Placental epithelial cell (primary cell): Measurements from ENCODE around the gene WDR3. TPM values are rescaled to one million over a fixed set of nuclear protein-coding genes. Genes with fewer than 3 reads are reported as not detected.

Experiments used
- total RNA-seq: library from RNA; depleted of rRNA; stranded (reverse); fragments of >200 nt; gene quantifications from 2 replicates; pipeline ENCODE4 v1.2.3, GENCODE V29; 2012

Gene WDR3
- 4.7 and 12.7 TPM in 2 replicates for total RNA-seq

DNA sequence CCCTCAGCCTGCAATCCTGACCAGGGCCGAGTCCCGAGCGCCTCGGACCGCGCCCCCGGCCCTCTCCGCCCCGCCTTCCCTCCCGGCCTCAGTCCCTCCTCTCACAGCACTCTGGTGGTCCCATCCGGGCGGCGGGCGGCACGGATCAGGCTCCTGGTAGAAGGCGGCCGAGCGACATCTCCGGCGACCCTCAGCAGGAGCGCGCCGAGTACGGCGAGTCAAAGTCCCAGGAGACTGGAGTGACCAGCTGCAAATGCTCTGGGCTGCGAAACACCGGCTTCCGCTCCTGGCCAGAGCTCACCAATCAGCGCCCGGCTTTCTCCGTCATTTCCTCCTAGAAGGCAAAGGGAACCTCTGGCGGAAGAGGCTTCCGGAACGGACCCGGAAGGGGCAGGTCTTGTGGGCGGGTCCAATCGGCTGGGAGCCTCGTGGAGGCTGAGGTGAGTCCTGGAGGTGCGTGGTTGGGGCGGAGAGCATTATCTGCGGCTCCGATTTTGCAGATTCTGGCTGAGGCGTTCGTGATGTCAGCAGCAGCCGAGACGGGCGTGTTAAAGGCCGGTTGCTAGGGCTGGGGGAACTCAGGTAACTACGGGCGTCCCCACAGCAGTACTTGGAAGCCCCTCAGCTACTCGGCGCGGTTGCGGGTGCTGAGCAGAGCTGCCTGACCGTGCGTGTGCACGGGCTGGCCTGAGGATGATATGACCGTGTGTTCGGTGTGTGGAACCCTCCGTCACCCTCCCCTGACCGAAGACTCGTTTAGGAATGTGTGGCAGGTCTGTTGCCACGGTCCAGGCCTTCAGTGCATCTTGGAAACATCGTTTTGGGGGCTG, at the start of gene WDR3, which contains the start of gene GDAP2:
WDR3 (plus strand) TSS at position 397 of the 830 bp plus-strand sequence. CDS start 3,581 bp downstream, outside the sequence.
GDAP2 (minus strand) TSS at position 279 of the 830 bp plus-strand sequence. CDS start 9,264 bp downstream, outside the sequence.

Other genes with a start within 250 kb of the WDR3 start
- gene GDAP2, start 118 bp upstream of the WDR3 start, total RNA-seq, result 15.7 and 27.7 TPM in 2 replicates